Ovary (tissue), 3 donors: Measurements from ENCODE around the gene PNMA8C.

Source experiments
- CTCF ChIP-seq, 3 donors: fragments of 450-650 bp in 2 of 3; fragments of 200-600 bp in 1 of 3; IDR thresholded peaks; one replicate each; pipeline versions ENCODE4 v1.5.1 to v1.8.0; 2016 to 2022; ENCODE audit warnings: antibody characterized with exemption in 3 of 3, mild to moderate bottlenecking in 1 of 3
- EP300 ChIP-seq: sonication (generic); formaldehyde crosslinking; IDR thresholded peaks from one replicate; pipeline ENCODE4 v1.6.1; 2017; ENCODE audit warnings: antibody characterized with exemption
- donor health status: DM: no; HTN: no; CAD: no.

- TF ChIP-seq CTCF (IDR thresholded peaks at IDR 0.05) (no peak), EP300 (no peak)
Observed at GRCh38 chr19:46427518-46428045, 1.2 kb downstream of the PNMA8C start.
